ENCODE results near the gene NFE2L3. TPM values are rescaled to one million over a fixed set of nuclear protein-coding genes. Genes with fewer than 3 reads are reported as not detected.
A peak's percentile ranks its signal among the peaks of the same experiment; 100 is the strongest.

The NFE2L3 gene
- total and polyA plus RNA-seq, 2 of the 4 experiments (the other 2 are of a cell fraction): 28.0 to 43.2 TPM

GRCh38 chr7:26198133-26198780 is 46.3 kb downstream of the NFE2L3 start:
- Histone ChIP-seq H2BK15ac (ENCODE audit: low read depth, low read length) (no peak overlapping the region), H2BK120ac (ENCODE audit: low read depth, low read length) (no peak overlapping the region), H2BK5ac (ENCODE audit: low read depth, low read length, poor library complexity, severe bottlenecking) (peak overlapping the region; percentile 93), H3K14ac (replicated peaks; ENCODE audit: low read depth, low read length) (no peak overlapping the region), H3K23ac (ENCODE audit: low read depth, low read length) (peak overlapping the region; percentile 35; the same call in 1 of the 2 replicates), H3K56ac (ENCODE audit: extremely low read depth, insufficient read depth, low read length) (peak overlapping the region; percentile 63), H2AFZ (replicated peaks; ENCODE audit: low read length, poor library complexity) (no peak overlapping the region), H3K18ac (ENCODE audit: low read depth, low read length) (no peak overlapping the region), H3K27me3 (ENCODE audit: control insufficient read depth, insufficient read depth, low read length) (no peaks in the 10 kb centered on the region), H3K27ac (ENCODE audit: insufficient read depth, low read length) (peak overlapping the region; percentile 34; the same call in 1 of the 2 replicates), H3K4ac (ENCODE audit: low read depth, low read length) (no peak overlapping the region), H4K91ac (ENCODE audit: insufficient read depth, low read depth, low read length) (no peak overlapping the region), H3K4me3 (ENCODE audit: insufficient read depth, low read depth, low read length) (peak overlapping the region; percentile 81), H3K9me1 (ENCODE audit: insufficient read depth, low read length) (no peaks in the 10 kb centered on the region), H2AK5ac (ENCODE audit: low read depth, low read length) (no peak overlapping the region), H4K5ac (ENCODE audit: low read depth, low read length) (no peak overlapping the region), H4K8ac (ENCODE audit: low read depth in 2 of 2, low read length in 2 of 2) (no peak overlapping the region), H2BK20ac (ENCODE audit: low read depth, low read length) (no peak overlapping the region), H4K20me1 (ENCODE audit: insufficient read depth, low read length) (peaks cover 82% of the 10 kb centered on the region), H3K36me3 (ENCODE audit: control insufficient read depth, insufficient read depth, low read length) (peaks cover 30% of the 10 kb centered on the region), H2AK9ac (replicated peaks; ENCODE audit: low read depth, low read length, poor library complexity) (no peak overlapping the region), H3K4me1 (ENCODE audit: control insufficient read depth, insufficient read depth, low read length) (peaks cover 5% of the 10 kb centered on the region), H3K9me3 (ENCODE audit: control insufficient read depth, insufficient read depth, low read length) (no peaks in the 10 kb centered on the region), H3K79me1 (ENCODE audit: low read depth in 1 of 2, low read length in 2 of 2) (peaks cover 7 to 15% of the 10 kb centered on the region in 2 experiments; a peak in 3 of 4 replicates), H3K4me2 (ENCODE audit: low read depth, low read length) (peak overlapping the region; percentile 85), H3K9ac (ENCODE audit: low read depth, low read length) (peak overlapping the region; percentile 97)
- in situ Hi-C loops (cut with MboI; ENCODE audit: low sequenced_read_pairs) (loop anchor here (10.0 kb wide), 2 partner anchors 907 to 947 kb away; partner anchors contain the start of genes HOXA2, HOXA5 and HOXA6), intact Hi-C loops (cut with micrococcal nuclease) (loop anchor here (1.0 to 5.0 kb wide), 4 partner anchors 42 to 306 kb away; no protein-coding TSS in a partner anchor), dilution Hi-C loops (cut with HindIII; ENCODE audit: low sequenced_read_pairs, unreplicated experiment) (no loop called here)
- ChIA-PET POLR2A (ENCODE audit: unreplicated experiment) (no interaction called here), CTCF (interaction anchor here (0.6 to 2.7 kb wide), 9 partner anchors 9 to 119 kb away, joined by 3 to 12 read pairs (median 4); no protein-coding TSS in a partner anchor)
- TF ChIP-seq NFE2L2 (IDR thresholded peaks at IDR 0.05; ENCODE audit: low read depth, low read length) (no peak), SMC3 (IDR thresholded peaks at IDR 0.05; ENCODE audit: low read depth, low read length) (peak; percentile 45; the same call in 1 of the 2 replicates), CTCF (conservative IDR thresholded peaks at IDR 0.05; ENCODE audit: low read depth, low read length) (peak; percentile 54), BHLHE40 (IDR thresholded peaks at IDR 0.05; ENCODE audit: low read depth, low read length) (no peak), MXI1 (IDR thresholded peaks at IDR 0.05; ENCODE audit: borderline replicate concordance, low read depth, low read length) (peak; percentile 76)
- no peak for DNase-seq
- WGBS, 2 experiments (ENCODE audit: extremely low coverage in 2 of 2, insufficient read length in 1 of 2): 0% methylated on average over 2 of the region's 6 CpGs; no CpG with 5 or more reads in 1 of the 2 experiments
- no TSS peak for BruUV-seq (replicated peaks)
- no peak for ATAC-seq (ENCODE audit: low read depth)
